Fibroblast of skin of right biceps (primary cell): ENCODE results near the gene PLXNB1.
"Not testable (repeated sequence)": the region's sequence is repeated elsewhere in the genome, so short reads cannot be mapped to it uniquely, and the experiment has no call there.

ENCODE experiments used
- DNase-seq: peaks from one replicate; pipeline ENCODE4 v3.0.0-alpha.2; 2013

PLXNB1 gene

DNA sequence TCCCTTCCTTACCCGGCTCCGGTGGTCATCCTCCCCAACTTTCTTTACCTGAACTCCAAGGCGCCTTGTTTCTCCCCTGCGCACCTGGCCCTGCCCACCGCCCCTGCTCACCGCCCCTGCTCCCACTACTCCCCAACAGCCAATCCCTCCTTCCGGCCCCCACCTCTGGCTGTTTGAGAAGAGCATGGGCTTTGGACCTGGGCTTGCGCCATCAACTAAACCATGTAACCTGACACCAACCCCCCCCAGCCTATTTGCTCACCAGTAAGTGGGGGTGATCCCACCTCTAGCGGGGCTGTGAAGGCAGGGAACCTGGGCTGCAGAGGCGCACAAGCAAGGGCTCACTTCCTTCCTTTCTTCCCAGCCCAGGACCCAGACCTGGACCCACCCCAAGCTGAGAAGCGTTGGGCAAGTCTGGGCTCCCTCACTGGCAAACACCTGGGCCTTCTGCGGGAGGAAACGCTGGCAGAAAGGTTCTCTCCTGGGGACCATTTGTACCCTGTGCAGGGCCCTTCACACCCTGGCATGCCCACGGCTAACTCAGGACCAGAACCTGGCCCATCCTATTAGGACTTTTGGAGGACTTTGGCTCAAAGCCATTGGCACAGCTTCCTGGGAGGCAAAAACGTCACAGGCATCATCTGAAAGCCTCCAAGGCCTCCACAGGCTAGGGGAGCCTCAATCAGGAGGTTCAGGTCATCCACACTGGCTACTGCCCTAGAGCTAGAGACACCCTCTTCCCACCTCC is at the start of gene PLXNB1:
Gene PLXNB1, minus strand, starts transcription at position 127 of the 748 bp plus-strand sequence. CDS start 5,475 bp downstream, outside the sequence.
- peak; percentile 66 for DNase-seq

- DNase-seq = no peak
Observed at GRCh38 chr3:48478626-48479555, 49.0 kb upstream of the PLXNB1 start.

- DNase-seq = no peak
Observed at GRCh38 chr3:48477959-48478520, 48.2 kb upstream of the PLXNB1 start.

- no peak for DNase-seq
Observed at GRCh38 chr3:48476426-48477053, 46.7 kb upstream of the PLXNB1 start.

GRCh38 chr3:48475188-48475587 is 45.3 kb upstream of the PLXNB1 start:
- no peak for DNase-seq

GRCh38 chr3:48474619-48475018 is 44.7 kb upstream of the PLXNB1 start:
- no peak for DNase-seq

- not testable (repeated sequence) for DNase-seq
Observed at GRCh38 chr3:48474031-48474430, 44.1 kb upstream of the PLXNB1 start.

GRCh38 chr3:48473617-48473952 is 43.7 kb upstream of the PLXNB1 start:
- DNase-seq = no peak

DNA sequence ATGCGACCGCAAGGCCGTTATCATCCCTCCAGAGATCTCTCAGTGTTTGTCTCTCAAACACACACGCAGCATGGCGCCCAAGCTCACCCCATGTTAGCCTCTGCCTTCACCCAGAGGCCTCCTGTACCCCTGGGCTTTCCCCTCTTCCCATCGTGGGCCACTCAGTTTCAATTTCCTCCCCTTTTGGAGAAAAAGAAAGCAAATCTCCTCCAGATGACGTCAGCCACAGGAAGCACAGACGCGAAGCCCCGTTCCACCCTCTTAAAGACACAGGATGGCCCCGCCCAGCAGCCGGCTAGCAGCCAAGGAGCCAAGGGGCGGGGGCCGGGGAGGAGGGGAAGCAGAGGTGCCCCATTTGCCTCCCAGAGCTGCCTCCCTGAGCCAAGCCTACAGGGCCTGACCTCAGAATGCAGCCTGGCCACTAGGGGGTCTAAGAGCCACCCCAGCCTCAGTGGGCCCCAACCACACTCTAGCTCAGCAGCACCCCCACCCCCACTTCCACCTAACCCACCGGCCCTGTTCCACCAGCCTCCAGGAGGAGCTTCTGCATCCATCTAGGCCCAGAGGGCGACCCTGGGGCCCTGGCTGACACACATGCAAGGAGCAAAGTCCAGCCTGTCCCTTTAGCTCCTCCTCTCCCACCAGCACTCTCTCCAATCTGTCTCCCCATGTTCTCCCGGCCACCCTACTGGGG is 43.2 kb upstream of the PLXNB1 start:
- peak; percentile 93 for DNase-seq

DNA sequence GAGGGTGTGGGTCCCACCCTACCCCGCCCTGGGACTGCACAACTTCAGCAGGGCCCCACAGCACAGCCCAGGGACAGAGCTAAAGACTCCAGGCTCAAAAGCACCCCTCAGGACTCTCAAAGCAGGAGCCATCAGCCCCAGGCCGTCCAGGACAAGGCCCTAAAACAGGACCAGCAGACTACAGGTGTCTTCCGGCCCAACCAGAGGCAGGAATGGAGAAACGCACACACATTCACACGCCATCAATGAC is 42.7 kb upstream of the PLXNB1 start:
- DNase-seq = no peak

- no peak for DNase-seq
Observed at GRCh38 chr3:48470286-48470685, 40.4 kb upstream of the PLXNB1 start.

- no peak for DNase-seq
Observed at GRCh38 chr3:48469046-48469915, 39.4 kb upstream of the PLXNB1 start.

- no peak for DNase-seq
Observed at GRCh38 chr3:48468329-48468731, 38.4 kb upstream of the PLXNB1 start.

- no peak for DNase-seq
Observed at GRCh38 chr3:48467473-48468267, 37.8 kb upstream of the PLXNB1 start.

DNA sequence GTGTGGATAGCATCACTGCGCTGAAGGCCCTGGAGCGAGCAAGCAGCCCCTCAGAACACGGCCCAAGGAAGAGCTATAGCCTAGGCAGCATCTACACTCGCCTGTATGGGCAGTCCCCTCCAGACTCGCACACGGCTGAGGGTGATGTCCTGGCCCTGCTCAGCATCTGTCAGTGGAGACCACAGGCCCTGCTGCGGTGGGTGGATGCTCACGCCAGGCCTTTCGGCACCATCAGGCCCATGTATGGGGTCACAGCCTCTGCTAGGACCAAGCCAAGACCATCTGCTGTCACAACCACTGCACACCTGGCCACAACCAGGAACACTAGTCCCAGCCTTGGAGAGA is 37.2 kb upstream of the PLXNB1 start:
- no peak for DNase-seq

GRCh38 chr3:48466386-48467109 is 36.7 kb upstream of the PLXNB1 start:
- DNase-seq = no peak

DNA sequence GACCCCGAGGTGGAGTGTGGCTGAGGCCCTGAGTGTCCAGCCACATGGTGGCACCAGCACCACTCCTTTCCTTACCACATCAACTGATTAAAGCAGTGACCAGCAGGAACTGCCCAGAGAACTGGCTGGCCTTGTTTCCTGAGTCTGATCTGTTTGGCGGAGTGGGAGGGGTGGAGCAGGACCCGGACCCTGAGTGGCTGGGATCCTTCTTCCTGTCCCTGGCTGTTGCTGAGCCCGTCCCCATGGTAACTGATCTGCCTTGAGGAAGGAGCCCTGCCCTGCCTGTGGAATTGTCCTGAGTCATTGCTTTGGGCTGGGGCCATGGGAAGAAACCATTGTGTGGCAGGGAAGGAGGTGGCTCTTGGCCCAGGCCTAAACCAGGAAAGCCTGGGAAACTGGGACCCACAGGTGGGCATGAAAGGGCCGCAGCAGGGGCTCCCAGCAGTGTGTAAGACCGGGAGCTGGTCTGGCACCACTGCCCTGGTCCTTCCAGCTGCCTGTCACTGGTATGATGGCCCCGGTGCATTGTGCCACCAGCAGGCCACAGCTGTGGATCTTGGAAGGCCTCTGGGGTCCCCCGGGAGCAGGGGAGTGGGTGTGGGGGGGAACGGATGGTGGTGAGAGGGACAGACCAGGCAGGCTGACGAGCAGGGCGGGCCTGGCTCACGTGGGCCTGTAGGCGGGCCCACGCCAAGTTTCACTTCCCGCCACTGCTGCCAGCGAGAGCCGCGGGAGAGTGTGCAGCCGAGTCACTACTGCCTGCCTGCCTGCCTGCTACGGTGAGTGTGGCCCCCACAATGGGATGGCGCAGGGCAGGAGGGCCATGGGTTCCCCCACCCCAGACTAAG is 35.9 kb upstream of the PLXNB1 start:
- peak; percentile 99 for DNase-seq

DNA sequence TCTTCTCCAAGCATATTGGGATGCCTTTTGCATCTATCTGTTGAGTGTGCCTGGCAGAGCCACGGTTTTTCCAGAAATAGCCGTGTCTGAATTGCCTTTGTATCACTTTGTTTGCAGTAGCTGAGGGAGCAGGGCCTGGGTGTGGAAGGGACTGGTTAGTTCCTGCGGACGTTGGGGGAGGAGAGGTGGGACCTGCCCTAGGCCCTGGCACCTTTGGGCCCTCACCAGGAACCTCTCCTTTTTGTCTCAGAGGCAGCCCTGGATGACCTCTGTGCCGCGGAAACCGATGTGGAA is 35.3 kb upstream of the PLXNB1 start:
- no peak for DNase-seq

- no peak for DNase-seq
Observed at GRCh38 chr3:48464713-48465221, 34.9 kb upstream of the PLXNB1 start.

DNA sequence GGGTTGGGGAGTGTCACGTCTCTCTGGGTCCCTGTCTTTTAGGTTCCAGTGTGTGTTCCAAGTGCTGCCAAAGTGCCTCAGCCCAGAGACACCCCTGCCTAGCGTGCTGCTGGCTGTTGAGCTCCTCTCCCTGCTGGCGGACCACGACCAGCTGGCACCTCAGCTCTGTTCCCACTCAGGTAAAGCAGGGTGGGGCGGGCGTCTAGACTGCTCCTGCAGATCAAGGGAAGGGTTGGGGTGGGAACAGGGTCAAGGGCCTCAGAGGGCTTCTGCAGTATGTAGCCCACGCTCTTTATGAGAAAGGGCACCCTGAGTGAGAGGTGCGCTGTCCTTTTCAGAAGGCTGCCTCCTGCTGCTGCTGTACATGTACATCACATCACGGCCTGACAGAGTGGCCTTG is 33.8 kb upstream of the PLXNB1 start:
- DNase-seq = no peak
